Stimulated activated CD8-positive, alpha-beta memory T cell treated with anti-CD3 and anti-CD28 coated beads, Interleukin-2, amount 100 ng/mL, for 48 hours (primary cell): Measurements from ENCODE around the gene RREB1.

ENCODE experiments used
- DNase-seq, 2 donors: peaks; one replicate each; pipeline ENCODE4 v3.0.0-alpha.2; 2020; ENCODE audit warnings: low read depth in 2 of 2

The RREB1 gene

GRCh38 chr6:7107578-7108195 is at the start of gene RREB1:
Gene RREB1 (plus strand): TSS chr6:7107961. CDS start chr6:7181912, 73,951 bp downstream.
- peak in 1 of 2 donors; percentile 40 for DNase-seq

GRCh38 chr6:7058250-7058923 is 49.4 kb upstream of the RREB1 start:
- DNase-seq: no peak

DNA sequence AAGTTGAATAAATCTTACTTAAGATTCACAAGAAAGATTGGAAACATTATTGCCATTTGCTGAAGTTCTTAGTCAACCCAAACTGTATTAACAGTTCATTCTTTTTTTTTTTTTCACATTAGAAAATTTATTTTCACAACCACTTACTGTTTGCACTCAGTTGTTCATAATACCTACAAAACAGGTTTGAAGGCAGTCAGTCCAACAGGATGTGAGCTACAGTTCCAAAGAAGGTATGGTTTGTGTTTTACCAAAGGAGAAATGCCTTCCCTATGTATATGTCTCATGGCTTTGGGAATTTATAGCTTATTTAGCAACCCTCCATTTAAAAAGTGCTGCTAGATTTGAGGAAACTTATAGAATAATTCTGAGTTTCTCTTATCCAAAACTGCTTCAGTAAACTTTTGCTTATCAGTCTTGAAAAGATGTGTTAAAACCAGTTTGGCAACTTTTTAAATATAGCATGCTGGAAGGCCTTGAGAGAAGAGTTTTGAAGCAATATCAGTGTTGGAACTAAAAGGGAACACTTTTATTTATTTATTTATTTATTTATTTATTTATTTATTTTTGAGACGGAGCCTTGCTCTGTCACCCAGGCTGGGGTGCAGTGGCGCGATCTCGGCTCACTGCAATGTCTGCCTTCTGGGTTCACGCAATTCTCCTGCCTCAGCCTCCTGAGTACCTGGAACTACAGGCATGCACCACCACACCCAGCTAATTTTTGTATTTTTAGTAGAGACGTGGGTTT is 46.8 kb upstream of the RREB1 start:
- DNase-seq: no peak

DNA sequence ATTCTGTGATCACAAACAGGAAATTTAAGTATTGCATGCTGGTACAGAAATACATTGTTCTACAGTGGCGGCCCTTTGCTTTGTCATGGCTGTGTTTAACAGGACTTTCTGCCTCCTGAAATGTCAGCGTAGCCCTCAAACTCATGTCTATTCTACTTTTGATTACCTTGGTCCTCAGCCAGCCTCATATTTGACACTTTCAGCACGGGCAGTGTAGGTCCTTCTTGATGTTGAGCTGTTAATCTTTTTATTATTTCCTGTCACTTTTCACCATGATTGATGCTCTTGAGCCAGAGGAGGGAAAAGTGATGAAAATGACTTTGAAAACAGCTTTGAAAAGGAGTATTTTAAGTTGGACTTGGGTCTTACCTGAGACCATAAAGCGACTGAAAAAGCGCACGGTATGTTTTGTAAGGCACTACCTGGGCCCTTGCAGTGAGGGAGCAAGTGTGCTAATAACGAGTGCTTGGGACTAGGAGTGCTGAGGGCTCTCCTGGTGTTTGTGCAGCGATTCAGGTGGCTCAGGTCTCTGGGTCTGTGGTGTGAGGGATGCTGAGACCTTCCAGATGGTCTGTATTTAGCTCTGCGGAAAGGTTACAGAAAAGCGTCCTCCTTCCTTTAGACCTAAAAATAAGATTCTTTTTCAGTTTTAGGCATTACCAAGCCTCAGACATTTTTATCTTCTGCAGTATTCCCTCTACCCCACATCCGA is 45.2 kb upstream of the RREB1 start:
- DNase-seq: no peak

DNA sequence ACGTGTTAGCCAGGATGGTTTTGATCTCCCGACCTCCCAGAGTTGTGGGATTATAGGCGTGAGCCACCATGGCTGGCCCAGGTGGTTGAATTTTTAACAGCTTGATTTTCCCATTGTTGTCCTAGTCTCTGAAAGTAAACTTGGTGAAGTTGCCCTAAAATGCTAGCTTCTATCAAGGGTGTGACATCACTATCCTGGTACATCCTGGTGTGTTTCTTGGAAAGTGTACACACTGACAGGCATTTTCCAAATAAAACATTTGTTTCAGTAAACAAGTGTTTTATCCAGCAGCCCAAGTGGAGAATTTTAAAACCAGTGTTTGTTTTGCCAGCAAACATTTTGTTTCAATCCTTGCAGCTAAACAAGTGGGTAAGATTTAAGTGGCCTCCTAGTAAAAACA is 40.5 kb upstream of the RREB1 start:
- DNase-seq: no peak

DNA sequence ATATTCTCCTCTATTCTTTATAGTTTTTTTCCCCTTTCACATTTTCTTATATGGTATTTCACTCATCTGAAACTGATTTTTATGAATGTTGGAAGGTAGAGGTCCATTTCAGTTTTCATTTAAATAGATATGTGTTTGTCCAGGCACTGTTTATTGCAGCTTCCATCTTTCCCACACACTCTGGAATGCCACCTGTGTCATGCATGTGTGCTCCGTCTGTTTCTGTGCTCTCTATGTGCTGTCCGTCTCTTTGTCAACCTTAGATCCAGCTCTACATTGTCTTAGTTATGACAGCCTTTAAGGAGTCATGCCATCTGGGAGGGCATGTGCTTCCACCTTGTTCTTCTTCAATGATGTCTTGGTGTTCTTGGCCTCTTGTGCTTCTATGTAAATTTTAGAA is 36.4 kb upstream of the RREB1 start:
- DNase-seq: no peak

DNA sequence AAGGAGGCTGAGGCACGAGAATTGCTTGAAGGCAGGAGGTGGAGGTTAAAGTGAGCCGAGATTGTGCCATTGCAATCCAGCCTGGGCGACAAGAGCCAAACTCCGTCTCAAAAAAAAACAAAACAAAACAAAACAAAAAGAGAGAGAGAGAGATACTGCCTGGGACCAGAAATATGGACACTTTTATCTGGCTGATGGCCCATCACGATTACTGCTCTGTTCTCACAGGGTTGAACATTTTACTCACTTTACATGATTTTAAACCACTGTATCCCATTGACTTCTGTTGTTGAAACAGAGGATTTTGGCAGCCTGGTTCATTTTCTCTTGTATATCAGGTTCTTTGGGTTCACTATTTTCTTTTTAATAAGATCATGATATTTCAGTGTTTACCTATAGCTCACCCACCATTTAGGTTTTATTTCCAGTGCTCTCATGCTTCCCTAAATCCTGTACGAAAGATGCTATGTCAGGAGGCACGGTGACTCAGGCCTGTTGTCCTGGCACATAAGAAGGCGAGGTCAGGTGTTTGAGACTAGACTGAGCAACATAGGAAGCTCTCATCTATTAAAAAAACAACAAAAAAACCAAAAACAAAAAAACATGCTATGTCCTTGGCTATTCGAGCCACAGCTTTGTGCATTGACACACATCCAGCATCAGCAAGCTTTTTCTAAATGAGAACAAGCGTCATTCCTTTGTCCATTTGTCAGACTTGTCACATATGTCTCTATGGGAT is 34.5 kb upstream of the RREB1 start:
- DNase-seq: no peak

- DNase-seq: peak; percentile 51
Measured at GRCh38 chr6:7073821-7074525, 33.8 kb upstream of the RREB1 start.

GRCh38 chr6:7074870-7075269 is 32.9 kb upstream of the RREB1 start:
- no peak for DNase-seq

- DNase-seq: no peak
Measured at GRCh38 chr6:7075341-7076000, 32.3 kb upstream of the RREB1 start.

DNA sequence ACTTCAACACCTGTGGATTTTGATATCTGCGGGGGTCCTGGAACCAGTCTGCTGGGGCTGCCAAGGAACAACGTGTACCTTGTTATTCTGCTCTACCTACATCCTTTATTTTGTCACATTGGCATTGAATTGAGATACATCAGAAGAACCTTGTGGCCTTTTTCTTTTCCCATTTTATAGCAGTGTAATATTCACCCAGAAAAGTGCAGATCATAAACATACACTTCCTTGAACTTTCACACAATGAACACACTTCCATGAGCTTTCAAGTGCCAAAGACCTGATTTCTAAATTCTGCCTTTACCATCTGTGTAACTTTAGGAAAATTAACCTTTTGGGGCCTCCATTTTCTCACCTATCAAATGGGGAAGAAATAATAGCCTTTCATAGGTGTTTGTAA is 29.9 kb upstream of the RREB1 start:
- DNase-seq: no peak

DNA sequence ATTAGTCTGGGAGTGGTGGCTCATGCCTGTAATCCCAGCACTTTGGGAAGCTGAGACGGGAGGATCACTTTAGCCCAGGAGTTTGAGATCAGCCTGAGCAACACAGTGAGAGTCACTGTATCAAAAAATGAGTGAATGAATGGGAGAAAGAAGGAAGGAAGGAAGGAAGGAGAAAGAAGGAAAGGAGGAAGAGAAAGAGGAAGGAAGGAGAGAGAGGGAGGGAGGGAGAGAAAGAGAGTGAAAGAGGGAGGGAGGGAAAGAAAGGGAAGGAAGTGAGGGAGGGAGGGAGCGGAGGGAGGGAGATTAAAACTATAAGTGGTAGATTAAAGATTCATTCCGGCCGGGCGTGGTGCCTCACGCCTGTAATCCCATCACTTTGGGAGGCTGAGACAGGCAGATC is 28.9 kb upstream of the RREB1 start:
- DNase-seq: no peak

DNA sequence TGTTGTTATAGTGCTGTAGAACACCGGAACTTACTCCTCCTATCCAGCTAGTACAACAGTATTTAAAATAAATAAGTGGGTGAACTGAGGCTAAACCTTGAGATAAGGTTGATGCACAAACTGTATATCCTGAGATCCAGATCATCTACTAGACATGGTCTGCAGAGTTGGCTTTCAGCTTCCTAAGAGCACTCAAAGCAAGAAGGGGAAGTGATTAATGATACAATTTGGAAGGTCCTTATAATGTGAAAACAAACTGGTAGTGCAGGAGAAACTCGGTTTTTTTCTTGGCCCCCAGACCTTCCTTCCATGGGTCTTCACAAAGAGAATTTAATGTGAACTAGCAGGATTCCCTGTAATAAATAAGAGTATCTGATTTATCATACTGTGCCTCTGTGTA is 27.4 kb upstream of the RREB1 start:
- DNase-seq: no peak

DNA sequence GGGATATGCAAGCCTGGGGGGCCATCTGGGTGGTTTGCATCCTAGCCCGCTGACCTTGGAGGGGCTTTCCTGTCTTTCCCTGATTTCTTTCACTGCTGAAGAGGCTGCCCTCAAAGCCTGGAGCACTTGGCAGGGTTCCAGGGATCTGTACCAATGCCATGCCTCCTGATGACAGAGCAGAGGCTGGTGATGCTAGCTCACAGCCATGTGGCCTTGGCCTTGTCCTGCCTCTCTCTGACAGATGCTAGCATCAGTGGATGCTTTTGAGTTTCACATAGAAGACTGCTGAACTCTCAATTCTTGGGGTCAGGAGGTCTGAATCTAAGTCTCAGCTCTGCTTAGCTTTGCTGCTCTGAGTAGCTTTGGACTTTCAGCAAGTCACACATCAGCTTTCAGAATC is 21.9 kb upstream of the RREB1 start:
- no peak for DNase-seq

GRCh38 chr6:7086488-7086887 is 21.3 kb upstream of the RREB1 start:
- peak in 1 of 2 donors; percentile 26 for DNase-seq

DNA sequence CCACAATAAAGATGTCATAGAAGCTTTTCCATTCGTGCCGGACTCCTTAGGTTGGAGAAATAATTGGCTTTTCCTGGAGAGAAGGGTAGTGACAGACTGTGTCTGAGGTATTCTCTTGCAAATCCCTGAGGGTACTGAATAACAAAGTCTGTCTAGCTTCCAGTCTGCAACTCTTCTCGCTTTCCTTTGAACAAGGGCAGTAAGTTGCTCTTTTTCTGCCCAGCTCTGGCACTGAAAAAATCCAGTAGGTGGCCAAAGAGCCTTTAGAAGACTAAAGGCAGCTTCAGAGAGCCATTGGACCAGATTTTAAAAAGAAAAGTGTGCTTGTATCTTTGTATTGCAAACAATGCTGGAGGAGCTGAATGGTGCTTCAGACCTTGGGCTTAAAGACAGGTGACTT is 20.7 kb upstream of the RREB1 start:
- no peak for DNase-seq

DNA sequence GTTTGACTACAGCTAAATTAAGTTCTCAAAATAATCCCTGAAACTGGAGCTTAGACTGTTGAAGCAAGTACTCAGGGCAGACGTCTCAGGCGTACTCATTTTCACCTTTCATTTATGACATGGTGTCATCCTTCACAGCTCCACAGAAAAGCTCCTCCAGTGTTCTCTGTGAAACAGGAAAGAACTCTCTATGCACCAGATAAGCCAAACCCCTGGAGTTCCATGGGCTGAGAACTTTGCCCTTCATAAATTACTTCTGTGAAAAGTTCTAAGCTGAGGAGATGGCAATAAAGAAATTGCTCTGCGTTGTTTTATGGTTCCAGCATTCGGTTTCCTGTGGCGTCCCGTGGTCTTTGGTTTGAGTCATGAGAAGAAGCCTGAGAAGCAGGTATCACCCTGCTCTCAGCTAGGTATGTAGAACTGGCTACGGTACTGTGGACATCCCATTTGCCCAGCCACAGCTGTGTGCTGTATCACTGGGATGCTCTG is 20.2 kb upstream of the RREB1 start:
- no peak for DNase-seq

DNA sequence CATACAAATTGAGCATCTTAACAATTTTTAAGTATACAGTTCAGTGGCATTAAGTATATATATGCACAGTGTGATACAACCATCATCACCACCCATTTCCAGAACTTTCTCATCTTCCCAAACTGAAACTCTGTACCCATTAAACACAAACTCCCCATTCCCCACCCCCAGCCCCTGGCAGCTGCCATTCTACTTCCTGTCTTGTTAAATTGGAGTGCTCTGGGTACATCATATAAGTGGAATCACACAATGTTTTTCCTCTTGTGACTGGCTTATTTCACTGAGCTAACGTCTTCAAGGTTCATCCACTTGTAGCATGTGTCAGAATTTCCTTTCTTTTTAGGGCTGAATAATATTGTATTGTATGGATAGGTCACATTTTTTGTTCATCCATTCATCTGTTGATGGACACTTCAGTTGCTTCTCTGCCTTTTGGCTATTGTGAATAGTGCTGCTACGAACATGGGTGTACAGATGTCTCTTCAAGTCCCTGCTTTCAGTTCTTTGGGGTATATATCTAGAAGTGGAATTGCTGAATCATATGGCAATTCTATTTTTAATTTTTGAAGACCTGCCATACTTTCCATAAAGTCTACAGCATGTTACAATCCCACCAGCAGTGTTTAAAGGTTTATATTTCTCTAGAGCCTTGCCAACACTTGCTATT is 19.6 kb upstream of the RREB1 start:
- DNase-seq: no peak

GRCh38 chr6:7098993-7099392 is 8.8 kb upstream of the RREB1 start:
- no peak for DNase-seq
